OCI-M2 (cell line): ENCODE measurements around the gene ANXA7.
A peak's percentile ranks its signal among the peaks of the same experiment; 100 is the strongest.

Experiments
- DNase-seq: peaks from one replicate; lab custom pipeline; 2025; ENCODE audit not compliant: unreplicated experiment; lab: John Stamatoyannopoulos, UW

Gene ANXA7

DNA sequence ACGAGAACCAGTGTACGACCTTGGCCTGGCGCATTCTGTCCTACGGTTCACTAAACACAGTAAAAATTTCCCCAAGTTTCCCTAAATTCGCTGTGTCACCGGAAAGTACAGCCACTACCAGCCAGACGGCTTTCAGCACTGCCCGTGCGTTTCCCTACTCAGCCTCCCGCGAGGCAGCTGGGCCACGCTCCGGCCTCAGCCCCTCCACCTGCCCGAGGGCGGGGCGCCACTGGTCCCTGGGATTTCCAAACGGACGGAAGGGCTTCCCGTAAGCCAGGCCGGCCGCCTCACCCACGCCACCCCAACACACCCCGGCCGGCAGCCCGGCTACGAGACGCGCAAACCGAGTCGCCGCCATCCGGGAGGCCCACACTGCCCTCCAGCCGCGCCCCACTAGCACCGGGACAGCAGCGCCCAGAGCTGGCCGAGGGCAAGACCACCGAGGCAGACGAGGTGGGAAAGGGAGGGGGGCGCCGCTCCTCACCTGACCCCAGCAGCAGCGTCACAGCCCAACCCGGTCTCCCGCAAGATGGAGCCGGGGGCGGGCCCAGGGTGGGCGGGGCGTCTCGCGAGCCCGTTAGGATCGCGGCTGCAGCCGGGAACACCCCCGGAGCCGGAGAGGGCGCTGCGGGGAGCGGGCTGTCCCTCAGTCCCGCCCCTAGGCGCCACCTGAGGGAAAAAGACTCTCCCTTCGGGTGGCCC, at the start of gene ANXA7:
ANXA7 (minus strand) TSS at position 531 of the 702 bp plus-strand sequence. CDS start 13,202 bp downstream, outside the sequence.
- peak; percentile 19 for DNase-seq

DNA sequence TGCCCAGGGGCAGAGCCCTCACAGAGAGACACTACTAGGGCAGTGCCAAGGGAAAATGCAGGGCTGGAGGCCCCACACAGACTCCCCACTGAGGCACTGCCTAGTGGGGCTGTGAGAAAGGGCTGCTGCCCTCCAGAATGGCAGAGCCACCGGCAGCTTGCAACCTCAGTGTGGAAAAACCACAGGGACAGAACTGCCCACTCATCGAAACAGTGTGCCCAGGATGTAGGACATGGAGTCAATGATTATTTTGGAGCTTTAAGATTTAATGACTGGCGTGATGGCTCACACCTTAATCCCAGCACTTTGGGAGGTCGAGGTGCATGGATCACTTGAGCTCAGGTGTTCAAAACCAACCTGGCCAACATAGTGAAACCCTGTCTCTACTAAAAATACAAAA, 47.0 kb upstream of the ANXA7 start:
- DNase-seq, result no peak

DNA sequence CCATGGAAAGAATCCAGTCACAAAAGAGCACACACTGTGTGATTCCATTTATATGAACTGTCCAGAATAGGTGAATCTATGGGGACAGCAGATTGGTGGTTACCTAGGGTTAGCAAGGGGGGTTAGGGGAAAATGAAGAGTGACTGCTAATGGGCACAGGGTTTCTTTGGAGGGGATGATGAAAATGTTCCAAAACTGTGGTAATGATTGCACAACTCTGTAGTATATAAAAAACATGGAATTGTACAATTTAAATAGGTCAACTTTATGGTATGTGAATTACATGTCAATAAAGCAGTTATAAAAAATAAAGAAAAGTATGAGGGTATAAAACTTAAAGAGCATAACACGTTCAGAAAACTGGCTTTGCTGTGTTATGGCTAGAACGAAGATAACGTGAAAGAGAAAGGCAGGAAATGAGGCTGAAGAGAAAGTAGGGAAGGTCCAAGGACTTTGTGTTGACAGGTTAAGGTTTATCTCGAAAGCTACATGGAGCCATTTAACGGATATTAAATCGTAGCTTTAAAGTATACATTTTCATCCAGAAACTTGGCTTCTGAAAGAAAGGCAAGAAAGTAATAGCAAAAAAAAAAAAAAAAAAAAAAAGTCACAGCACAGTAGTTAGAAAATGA, 45.9 kb upstream of the ANXA7 start:
- DNase-seq, result no peak

DNA sequence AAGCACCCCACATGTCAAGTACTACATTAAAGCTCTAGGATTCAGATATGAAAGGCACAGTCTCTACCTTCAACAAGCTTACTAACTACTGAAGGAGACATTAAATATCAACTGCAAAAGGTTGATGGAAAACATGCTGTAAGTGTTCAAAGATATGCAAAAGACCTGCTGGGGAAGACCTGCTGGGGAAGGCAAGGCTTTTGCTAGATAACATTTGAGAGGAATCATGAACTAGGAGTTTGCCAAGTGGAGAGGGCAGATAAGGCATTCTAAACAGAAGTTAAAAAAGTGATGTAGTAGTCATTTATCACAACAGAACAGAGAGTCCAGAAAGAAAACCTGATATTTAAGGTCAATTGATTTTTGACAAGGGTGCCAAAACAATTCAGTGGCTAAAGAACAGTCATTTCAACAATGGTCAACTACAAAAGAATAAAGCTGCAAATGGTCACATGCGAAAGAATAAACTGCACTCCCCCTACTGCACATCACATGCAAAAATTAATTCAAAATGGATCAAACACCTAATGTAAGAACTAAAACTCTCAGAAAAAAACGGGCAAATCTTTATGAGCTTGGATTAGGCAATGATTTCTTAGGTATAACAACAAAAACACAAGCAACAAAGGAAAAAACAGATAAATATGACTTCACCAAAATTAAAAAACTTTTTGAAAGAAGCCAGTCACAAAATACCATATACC, 42.5 kb upstream of the ANXA7 start:
- DNase-seq, result peak; percentile 77

DNA sequence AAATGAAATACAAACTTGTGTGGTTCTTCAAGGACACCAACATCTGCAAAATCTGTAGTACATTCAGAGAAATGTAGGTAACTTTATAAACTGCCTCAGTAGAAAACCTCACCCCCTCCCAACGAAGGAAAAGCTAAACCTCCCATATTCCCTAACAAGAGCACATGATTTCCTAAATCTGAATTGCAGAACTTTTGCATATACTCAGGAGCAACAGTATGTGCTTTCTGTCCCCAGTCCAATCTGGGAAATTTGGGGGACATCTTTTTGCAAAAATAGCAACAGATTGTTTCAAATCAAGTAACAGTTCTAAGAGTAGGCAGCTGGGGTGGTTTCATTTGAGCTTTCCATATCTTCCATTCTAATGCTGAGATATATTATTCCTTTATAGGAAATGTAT, 35.3 kb upstream of the ANXA7 start:
- DNase-seq, result no peak

DNA sequence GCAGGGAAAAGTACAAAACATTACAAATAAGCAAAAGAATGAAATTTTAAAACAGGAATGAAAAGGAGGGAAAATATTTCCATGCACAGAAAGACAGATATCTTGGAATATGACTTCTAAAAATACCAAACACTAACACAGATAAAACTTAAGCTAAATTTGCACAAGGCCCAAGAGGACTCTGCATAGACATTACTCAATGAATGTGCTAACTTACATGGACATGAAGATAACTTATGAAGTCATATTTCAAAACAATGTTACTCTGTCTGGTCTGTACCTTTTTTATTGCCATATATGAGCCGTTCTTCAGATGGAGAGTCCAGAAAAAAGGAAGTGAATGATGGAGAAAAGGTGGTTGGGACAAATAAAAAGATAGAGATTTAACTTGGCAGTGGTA, 34.5 kb upstream of the ANXA7 start:
- DNase-seq, result no peak

DNA sequence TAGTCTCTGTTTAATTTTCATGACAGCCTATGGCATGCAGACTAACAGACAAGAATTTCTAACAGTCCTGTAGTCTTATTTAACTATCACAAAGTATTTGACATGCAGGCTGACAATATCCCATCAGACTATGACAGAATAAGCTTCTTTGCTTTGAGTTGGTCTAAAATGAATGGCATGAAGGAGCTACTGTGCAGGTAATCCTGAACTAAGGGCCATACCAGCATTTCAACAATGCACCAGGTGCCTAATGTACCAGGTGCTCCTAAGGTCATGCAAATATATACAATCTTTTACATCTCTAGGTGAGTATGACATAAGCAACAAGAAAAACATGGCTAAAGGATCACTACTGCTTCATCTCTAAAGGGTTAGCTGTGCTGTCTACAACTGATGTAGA, 33.1 kb upstream of the ANXA7 start:
- no peak for DNase-seq

DNA sequence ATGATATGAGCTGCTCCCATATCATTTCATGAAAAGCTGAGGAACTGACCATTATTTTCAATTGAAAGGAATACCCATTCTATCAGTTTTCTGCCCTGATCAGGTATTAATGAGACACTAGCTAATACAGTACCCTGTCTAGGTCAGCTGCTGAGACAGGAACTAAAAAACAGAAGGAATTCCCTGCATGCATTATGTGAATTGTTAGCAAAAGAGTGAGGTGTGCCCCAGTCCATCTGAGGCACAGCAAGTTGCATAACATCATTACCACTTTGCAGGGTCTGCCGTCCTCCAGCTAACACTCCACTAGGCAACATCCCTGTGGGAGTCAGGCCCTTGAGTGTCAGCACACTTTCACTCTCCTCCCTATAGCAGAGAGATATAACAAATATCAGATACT, 30.6 kb upstream of the ANXA7 start:
- no peak for DNase-seq

DNA sequence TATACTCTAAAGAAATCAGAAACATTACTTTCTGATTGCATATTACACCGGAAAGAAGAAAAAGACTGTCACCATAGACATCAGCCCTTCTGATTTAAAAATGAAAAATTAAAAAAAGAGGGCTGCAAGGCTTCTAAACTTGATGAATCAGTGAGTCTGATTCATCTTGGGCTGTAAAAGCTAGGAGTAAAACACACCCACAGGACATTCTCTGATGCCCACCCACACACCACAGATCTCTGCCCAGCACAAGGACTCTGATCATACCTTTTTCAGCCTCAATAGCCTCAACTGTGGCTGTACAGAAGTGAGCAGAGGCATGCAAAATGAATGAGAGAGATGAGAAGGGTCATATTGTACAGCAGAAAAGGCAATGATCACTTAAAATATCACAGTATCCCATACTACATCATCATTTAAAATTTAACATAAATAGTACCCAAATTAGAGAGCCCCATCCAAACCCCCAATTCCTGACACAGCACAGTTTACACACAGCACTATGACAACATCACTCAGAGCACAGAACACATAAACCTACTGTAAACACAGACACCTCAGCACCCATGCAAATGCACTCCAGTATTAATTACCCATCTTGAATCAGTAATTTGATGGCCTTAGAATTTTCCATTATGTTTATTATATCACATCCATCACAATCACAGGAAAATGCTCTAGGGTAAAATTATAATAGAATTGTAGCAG, 25.9 kb upstream of the ANXA7 start:
- no peak for DNase-seq

DNA sequence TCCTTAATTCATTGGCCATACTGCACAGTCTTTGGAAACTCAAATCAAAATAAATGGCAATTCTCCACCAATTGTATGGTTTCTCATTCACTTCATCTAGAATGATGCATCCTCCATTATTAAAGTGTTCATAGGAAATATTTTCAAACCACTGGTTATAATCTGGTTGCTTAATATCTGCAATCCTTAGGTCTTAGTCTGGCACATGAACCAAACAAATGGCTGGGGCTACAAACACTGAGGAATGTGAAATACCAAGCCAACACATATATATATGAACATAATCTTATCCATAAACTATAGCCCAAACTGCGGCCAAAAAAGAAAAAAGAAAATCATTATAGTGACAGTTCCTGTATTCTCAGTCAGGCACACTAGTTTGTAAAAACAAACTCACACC, 25.2 kb upstream of the ANXA7 start:
- DNase-seq, result no peak

DNA sequence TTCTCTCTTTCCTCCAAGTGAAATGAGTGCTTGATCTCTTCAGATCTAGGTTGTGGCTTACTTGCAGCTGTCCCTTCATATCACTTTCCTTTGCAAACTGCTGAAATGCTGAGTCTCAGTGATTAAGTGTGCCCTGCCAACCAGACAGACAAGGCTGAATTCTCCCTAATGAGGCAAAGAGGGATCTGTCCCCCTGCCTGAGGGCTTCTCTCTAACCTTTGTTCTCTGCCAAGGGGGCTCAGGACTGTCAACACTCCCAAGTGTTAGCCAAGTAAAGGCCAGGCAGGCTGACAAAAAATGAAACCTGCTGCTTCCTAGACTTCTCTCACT, 19.6 kb upstream of the ANXA7 start, which contains the start of gene MSS51:
MSS51 (minus strand) TSS at position 24 of the 330 bp plus-strand sequence. CDS start 5,277 bp downstream, outside the sequence.
- no peak for DNase-seq

DNA sequence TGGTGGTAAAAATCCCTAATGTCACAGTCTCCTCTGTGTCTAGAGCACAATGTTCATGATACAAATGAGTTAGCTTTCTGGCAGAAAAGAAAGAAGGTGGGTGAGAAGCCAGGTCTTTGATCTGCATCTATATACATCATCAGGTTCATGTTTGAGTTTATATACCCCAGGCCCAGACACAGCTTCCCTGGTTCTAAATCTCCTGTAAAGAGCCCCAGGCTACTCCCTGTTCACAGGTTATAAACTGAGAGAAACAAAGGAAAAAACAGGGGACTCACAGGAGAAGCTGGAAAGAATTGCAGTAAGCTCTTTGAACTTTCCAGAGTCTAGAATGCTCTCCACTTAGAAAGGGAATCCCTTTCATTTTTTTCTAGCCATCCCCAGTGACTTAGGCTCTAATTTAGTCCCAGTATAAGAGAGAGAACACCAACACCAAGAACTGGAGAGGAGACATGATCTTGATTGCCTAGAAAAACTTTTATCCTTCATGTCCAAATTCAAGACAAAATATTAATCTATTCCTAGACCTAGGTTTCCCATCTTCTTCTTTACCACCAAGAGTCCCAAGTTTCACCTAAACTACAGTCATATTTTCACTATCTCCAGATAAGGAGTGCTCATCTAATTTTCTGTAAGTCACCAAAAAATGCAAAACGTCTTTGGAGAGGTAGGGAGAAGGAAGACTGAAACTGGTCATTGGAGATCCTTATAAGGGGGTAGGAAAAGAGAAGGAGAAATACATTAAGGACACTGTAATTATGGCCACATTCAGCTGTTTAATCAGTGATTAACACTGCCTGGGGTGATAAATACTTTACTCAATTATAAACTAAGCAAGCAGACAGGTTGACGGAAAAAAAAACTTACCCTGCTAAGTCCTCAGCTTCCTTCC, 19.0 kb upstream of the ANXA7 start:
- DNase-seq, result no peak

DNA sequence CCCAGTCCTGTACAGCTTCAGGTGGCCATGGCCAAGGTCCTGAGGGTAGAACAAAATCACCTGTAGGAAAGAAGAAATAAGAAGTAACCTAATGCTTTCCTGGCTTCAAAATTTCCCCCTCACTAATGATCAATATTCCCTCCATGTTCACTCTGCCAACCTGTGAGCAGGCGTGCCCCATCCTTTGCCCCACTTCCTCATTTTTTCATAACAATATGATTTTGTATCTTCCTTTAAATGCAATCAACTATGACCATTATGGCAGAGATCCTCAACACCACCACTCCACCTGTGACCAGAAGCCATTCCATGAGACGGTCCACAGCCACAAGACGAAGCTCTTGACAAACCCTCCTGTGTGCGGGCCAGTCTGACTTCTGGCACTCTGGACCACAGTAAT, 12.5 kb upstream of the ANXA7 start:
- DNase-seq, result no peak

DNA sequence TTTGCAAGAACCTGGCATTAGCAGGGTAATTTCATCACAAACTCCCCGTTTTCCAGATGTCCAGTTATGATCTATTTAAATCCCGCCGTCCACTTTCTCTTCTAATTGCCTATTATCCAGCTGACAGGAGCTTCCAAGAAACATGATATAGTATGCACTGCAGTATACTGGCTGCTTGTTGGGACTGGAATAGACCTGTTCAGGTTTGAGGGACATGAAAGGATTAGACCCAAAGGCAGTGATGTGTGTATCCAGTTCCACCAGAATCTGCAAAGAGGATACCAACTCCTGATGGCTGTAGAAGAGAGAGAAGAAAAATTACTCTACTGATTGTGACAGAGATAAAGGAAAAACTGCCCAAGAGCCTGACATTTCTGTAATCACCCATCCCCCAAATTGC, 10.6 kb upstream of the ANXA7 start:
- no peak for DNase-seq

DNA sequence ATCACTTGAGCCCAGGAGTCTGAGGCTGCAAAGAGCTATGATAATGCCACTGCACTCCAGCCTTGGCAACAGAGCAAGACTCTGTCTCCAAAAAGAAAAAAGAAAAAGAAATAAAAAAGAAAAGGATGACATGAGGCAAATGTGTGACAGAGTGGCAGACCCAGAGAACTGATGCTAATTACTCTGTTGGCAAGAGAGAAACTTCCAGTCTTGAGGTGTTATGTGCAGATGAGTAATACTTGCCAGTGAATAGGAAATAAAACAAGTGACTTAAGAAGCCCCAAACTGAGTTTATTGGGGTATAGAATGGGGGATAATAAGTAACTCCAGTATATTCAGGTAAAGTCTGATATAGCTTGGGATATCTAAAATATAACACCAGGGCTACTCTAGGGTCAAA, 9.5 kb upstream of the ANXA7 start:
- no peak for DNase-seq

DNA sequence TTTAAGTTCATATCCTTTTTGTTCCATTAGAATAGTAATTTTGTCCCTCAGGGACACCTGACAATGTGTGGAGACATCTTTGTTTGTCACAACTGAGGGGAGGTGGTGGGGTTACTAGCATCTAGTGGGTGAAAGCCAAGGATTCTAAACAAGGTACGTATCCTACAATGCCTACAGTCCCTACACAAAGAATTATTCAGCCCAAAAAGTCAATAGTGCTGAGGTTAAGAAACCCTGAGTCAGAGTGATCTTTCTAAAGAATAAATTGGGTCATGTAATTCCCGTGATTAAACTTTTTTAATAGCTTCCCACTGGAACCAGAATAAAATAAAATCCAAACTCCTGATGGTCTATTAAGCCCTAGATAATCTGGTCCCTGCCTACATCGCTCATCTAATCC, 2.7 kb upstream of the ANXA7 start:
- DNase-seq, result no peak

DNA sequence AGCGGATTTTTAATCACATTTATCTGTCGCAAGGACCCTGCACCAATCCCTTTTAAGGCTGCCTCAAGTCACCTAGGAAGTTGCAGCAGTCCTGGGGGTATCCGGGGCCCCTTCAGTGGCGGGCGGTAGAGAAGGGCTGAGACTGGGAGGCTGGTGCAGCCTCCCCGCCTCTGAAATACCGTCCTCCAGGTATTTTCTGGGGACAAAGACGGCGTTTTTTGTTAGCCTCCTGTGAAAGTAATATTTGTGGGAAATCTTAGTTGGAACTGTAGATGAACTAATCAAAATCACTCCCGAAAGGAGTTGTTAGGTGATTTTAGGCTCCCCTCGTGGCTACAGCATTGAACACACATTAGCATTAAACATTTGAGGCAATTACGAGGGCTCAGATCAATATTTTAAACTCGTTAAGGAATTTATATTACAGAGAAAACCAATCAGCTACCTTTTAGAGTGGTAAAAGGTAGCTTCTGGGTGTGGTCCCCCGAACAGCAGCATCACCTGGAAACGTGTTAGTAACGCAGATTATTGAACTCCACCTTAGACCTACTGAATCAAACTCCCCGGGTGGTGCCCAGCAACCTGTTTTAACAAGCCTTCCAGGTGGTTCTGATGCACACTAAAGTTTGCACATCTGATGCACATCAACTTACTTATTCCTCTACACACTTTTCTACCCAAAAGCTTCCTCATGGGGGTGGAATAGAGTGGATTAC, 530 bp upstream of the ANXA7 start:
- DNase-seq, result no peak

DNA sequence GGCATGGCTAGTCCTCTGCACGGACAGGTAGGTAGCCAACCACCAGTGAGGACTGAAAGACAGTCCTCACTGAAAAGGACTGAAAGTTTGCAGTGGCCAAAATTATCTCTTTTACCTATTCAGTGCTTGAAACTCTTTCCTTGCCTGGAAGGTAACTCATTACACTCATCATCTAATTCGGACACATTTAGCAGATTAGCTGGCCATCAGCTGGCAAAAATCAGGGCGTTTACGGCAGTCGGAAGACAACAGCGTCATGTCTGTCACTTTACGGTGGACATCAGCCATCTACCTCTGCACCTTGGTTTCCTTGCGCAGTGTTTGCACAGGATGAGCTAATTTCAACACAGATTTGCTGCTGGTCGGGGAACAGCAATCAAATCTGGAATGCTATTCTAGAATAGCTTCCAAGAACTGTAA, 740 bp downstream of the ANXA7 start:
- no peak for DNase-seq

DNA sequence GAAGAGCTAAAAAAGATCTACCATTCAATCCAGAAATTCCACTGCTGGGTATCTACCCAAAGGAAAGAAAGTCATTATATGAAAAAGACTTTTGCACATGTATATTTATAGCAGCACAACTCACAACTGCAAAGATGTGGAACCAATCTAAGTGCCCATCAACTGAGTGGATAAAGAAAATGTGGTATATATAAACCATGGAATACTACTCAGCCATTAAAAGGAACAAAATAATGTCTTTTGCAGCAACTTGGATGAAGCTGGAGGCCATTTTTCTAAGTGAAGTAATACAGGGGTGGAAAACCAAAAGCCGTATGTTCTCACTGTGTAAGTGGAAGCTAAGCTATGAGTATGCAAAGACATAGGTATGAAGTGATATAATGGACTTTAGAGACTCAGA, 3.0 kb downstream of the ANXA7 start:
- no peak for DNase-seq

DNA sequence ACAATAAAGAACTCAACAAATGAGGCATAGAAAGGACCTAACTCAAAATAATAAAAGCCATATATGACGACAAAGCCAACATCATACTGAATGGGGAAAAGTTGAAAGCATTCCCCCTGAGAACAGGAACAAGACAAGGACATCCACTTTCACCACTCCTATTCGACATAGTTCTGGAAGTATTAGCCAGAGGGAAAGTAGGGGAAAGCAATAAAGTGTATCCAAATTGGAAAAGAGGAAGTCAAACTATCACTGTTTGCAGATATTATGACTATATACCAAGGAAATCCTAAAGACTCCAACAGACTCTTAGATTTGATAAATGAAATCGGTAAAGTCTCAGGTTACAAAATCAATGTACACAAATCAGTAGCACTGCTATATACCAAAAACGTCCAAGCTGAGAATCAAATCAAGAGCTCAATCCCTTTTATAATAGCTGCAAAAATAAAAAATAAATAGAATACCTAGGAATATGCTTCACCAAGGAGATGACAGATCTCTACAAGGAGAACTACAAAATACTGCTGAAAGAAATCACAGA, 4.8 kb downstream of the ANXA7 start:
- no peak for DNase-seq
